H9 (cell line): Measurements from ENCODE around the gene NOC3L. TPM values are rescaled to one million over a fixed set of nuclear protein-coding genes. Genes with fewer than 3 reads are reported as not detected.

Experiments
- DNase-seq: peaks from one replicate; pipeline ENCODE4 v3.0.0-alpha.2; 2017
- H2AFZ ChIP-seq: one replicate; pipeline ENCODE4 v1.6.1; 2013; ENCODE audit warnings: mild to moderate bottlenecking, low read length, control low read depth, moderate library complexity
- H2AK5ac ChIP-seq: 2 replicates; pipeline ENCODE4 v1.6.1; 2013; ENCODE audit warnings: low read length, control low read depth, mixed read lengths; ENCODE audit not compliant: insufficient read length
- H2BK120ac ChIP-seq: one replicate; pipeline ENCODE4 v1.6.1; 2013; ENCODE audit warnings: low read depth, mild to moderate bottlenecking, low read length, control low read depth, inconsistent platforms; ENCODE audit not compliant: poor library complexity, severe bottlenecking
- H2BK12ac ChIP-seq: 2 replicates; pipeline ENCODE4 v1.6.1; 2013; ENCODE audit warnings: low read length, control low read depth, mixed read lengths, low read depth; ENCODE audit not compliant: insufficient read length
- H2BK15ac ChIP-seq: 2 replicates; pipeline ENCODE4 v1.6.1; 2013; ENCODE audit warnings: low read depth, low read length, control low read depth
- H2BK20ac ChIP-seq: one replicate; pipeline ENCODE4 v1.6.1; 2013; ENCODE audit warnings: low read depth, mild to moderate bottlenecking, low read length, control low read depth, inconsistent platforms; ENCODE audit not compliant: poor library complexity, severe bottlenecking
- H2BK5ac ChIP-seq: 2 replicates; pipeline ENCODE4 v1.6.1; 2013; ENCODE audit warnings: low read length, control low read depth, mixed read lengths; ENCODE audit not compliant: insufficient read length
- H3K14ac ChIP-seq: 2 replicates; pipeline ENCODE4 v1.6.1; 2013; ENCODE audit warnings: low read length, control low read depth; ENCODE audit not compliant: insufficient read depth
- H3K18ac ChIP-seq: 2 replicates; pipeline ENCODE4 v1.6.1; 2013; ENCODE audit warnings: low read depth, mild to moderate bottlenecking, mixed read lengths, low read length, control low read depth; ENCODE audit not compliant: insufficient read length
- H3K23ac ChIP-seq: 2 replicates; pipeline ENCODE4 v1.6.1; 2013; ENCODE audit warnings: low read length, control low read depth, mixed read lengths, low read depth; ENCODE audit not compliant: insufficient read length
- H3K23me2 ChIP-seq: 2 replicates; pipeline ENCODE4 v1.6.1; 2013; ENCODE audit warnings: low read depth, mild to moderate bottlenecking, mixed read lengths, low read length, control low read depth; ENCODE audit not compliant: insufficient read length, poor library complexity, severe bottlenecking
- H3K27ac ChIP-seq: 2 replicates; pipeline ENCODE4 v1.5.1; 2013; ENCODE audit warnings: low read length, control low read depth, mixed read lengths, low read depth; ENCODE audit not compliant: insufficient read length
- H3K27me3 ChIP-seq: 2 replicates; pipeline ENCODE4 v1.6.1; 2013; ENCODE audit warnings: low read length, control low read depth, inconsistent platforms; ENCODE audit not compliant: insufficient read depth
- H3K4ac ChIP-seq: 2 replicates; pipeline ENCODE4 v1.6.1; 2013; ENCODE audit warnings: low read depth, mild to moderate bottlenecking, control low read depth, inconsistent platforms, low read length, moderate library complexity
- H3K4me1 ChIP-seq: 2 replicates; pipeline ENCODE4 v1.6.1; 2013; ENCODE audit warnings: low read length, control low read depth, inconsistent platforms; ENCODE audit not compliant: insufficient read depth
- H3K4me2 ChIP-seq: 2 replicates; pipeline ENCODE4 v1.6.1; 2013; ENCODE audit warnings: low read length, control low read depth, mixed read lengths; ENCODE audit not compliant: insufficient read length, insufficient read depth
- H3K56ac ChIP-seq: 2 replicates; pipeline ENCODE4 v1.6.1; 2013; ENCODE audit warnings: low read depth, mild to moderate bottlenecking, mixed read lengths, low read length, control low read depth; ENCODE audit not compliant: insufficient read length
- H3K79me1 ChIP-seq: 2 replicates; pipeline ENCODE4 v1.6.1; 2013; ENCODE audit warnings: low read depth, mild to moderate bottlenecking, moderate library complexity, low read length, control low read depth, inconsistent platforms; ENCODE audit not compliant: insufficient read depth, poor library complexity, severe bottlenecking
- H3K79me2 ChIP-seq: 2 replicates; pipeline ENCODE4 v1.6.1; 2013; ENCODE audit warnings: low read length, control low read depth, inconsistent platforms; ENCODE audit not compliant: insufficient read depth
- H3K9ac ChIP-seq: 2 replicates; pipeline ENCODE4 v1.6.1; 2013; ENCODE audit warnings: low read length, control low read depth, mixed read lengths; ENCODE audit not compliant: insufficient read length; ENCODE audit errors: extremely low read depth
- H3K9me3 ChIP-seq: one replicate; pipeline ENCODE4 v1.6.1; 2013; ENCODE audit warnings: low read depth, low read length, inconsistent platforms; ENCODE audit not compliant: control insufficient read depth
- H3T11ph ChIP-seq: one replicate; pipeline ENCODE4 v1.6.1; 2013; ENCODE audit warnings: mild to moderate bottlenecking, low read length, control low read depth, inconsistent platforms
- H4K20me1 ChIP-seq: one replicate; pipeline ENCODE4 v1.6.1; 2013; ENCODE audit not compliant: control insufficient read depth, insufficient read length, insufficient read depth
- H4K5ac ChIP-seq: 2 replicates; pipeline ENCODE4 v1.6.1; 2013; ENCODE audit warnings: low read depth, mild to moderate bottlenecking, mixed read lengths, low read length, control low read depth; ENCODE audit not compliant: insufficient read length
- H4K8ac ChIP-seq: replicated peaks from 2 replicates; pipeline ENCODE4 v1.6.1; 2013; ENCODE audit warnings: low read length, control low read depth, mixed read lengths, low read depth; ENCODE audit not compliant: insufficient read length
- H4K91ac ChIP-seq: 2 replicates; pipeline ENCODE4 v1.6.1; 2013; ENCODE audit warnings: low read depth, mild to moderate bottlenecking, moderate library complexity, mixed read lengths, low read length, control low read depth; ENCODE audit not compliant: insufficient read length
- H3K27ac Mint-ChIP-seq, 3 experiments: 2 replicates in 2 of 3; 3 replicates in 1 of 3; pipeline ENCODE4 v1.8.0; 2020 to 2021; ENCODE audit warnings: mixed read lengths in 3 of 3, mild to moderate bottlenecking in 1 of 3, moderate library complexity in 1 of 3
- H3K27me3 Mint-ChIP-seq: 2 replicates; pipeline ENCODE4 v1.8.0; 2021; ENCODE audit warnings: low read depth, mild to moderate bottlenecking, moderate library complexity, mixed read lengths
- H3K36me3 Mint-ChIP-seq, 3 experiments: 2 replicates in 2 of 3; 3 replicates in 1 of 3; pipeline ENCODE4 v1.8.0; 2020 to 2021; ENCODE audit warnings: low read depth in 3 of 3, mixed read lengths in 3 of 3; ENCODE audit not compliant: insufficient read depth in 1 of 3
- H3K4me1 Mint-ChIP-seq, 2 experiments: 2 replicates each; pipeline ENCODE4 v1.8.0; 2020; ENCODE audit warnings: mixed read lengths in 2 of 2
- H3K4me3 Mint-ChIP-seq, 2 experiments: 2 replicates in 1 of 2; 3 replicates in 1 of 2; pipeline ENCODE4 v1.8.0; 2020 to 2021; ENCODE audit warnings: mild to moderate bottlenecking in 2 of 2, mixed read lengths in 2 of 2, moderate library complexity in 1 of 2
- H3K9me3 Mint-ChIP-seq, 2 experiments: 2 replicates in 1 of 2; 3 replicates in 1 of 2; pipeline ENCODE4 v1.8.0; 2020; ENCODE audit warnings: mild to moderate bottlenecking in 2 of 2, mixed read lengths in 2 of 2, moderate library complexity in 1 of 2
- WGBS: extraction: QIAGEN DNeasy Blood & Tissue Kit; methylation state at CpG from one replicate; pipeline ENCODE4 v1.1.7; 2013; ENCODE audit warnings: missing lambda C conversion rate, low lambda C conversion rate, mixed read lengths; ENCODE audit not compliant: insufficient read length; ENCODE audit errors: extremely low coverage; 5-methylcytosine and 5-hydroxymethylcytosine counted together
- total RNA-seq: library from RNA; stranded (reverse); gene quantifications from 2 replicates; pipeline ENCODE4 v1.2.1, GENCODE V29; 2021
- TF ChIP-seq, protein P1 (sequence below): fragments of 200-600 bp; sonication (generic); conservative IDR thresholded peaks from 3 replicates; pipeline ENCODE4 v1.8.0; 2021; ENCODE audit warnings: antibody characterized with exemption, mild to moderate bottlenecking

The NOC3L gene
- total RNA-seq, 1 experiment from 2014 or later = 35.8 TPM

DNA sequence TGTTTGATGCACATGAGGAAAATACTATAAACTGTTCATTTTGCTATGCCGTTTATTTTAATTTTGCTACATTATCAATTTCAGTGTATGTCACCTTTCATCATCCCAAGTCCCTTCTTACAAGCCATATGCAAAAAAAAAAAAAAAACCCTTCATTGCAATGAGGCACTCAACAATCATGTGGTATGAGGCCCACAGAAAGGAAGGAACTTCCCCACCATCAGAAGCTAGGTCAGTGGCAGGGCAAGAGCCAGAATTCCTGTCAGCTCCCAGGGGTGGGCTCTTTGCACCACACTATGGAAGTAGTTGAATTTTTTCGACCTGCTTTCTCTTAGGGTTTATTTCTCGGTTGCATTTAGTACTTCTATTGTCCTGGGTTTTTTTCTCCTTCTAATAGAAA is 75.4 kb downstream of the NOC3L start:
- no peak overlapping the region for H3K4me2 ChIP-seq
- H3K9me3 Mint-ChIP-seq = no peaks in the 10 kb centered on the region
- WGBS = no CpG with 5 or more reads among the region's 3 CpGs

More for the DNA sequence above, 75.4 kb downstream of the NOC3L start:
- Histone ChIP-seq H3K4ac (no peak overlapping the region), H3K23ac (no peak overlapping the region), H2BK12ac (no peak overlapping the region), H4K5ac (no peak overlapping the region), H3K9ac (no peak overlapping the region), H3K27me3 (no peaks in the 10 kb centered on the region), H2AFZ (no peak overlapping the region), H2BK5ac (no peak overlapping the region), H3K79me1 (no peaks in the 10 kb centered on the region), H4K20me1 (no peaks in the 10 kb centered on the region), H2BK120ac (no peak overlapping the region), H3K18ac (no peak overlapping the region), H2BK20ac (no peak overlapping the region), H4K91ac (no peak overlapping the region), H3T11ph (no peak overlapping the region), H3K79me2 (no peaks in the 10 kb centered on the region), H3K27ac (no peak overlapping the region), H3K9me3 (no peaks in the 10 kb centered on the region), H3K4me1 (0 out of 2 replicates have a peak, but pooled peaks cover 9% of the 10 kb centered on the region), H3K56ac (no peak overlapping the region), H3K23me2 (no peaks in the 10 kb centered on the region), H2AK5ac (no peak overlapping the region), H3K14ac (no peak overlapping the region), H4K8ac (no peak overlapping the region), H2BK15ac (no peak overlapping the region)
- Mint-ChIP-seq H3K4me1 (peaks cover 18 to 21% of the 10 kb centered on the region in 2 experiments), H3K4me3 (no peak overlapping the region), H3K27me3 (peaks cover 2% of the 10 kb centered on the region), H3K27ac (no peak overlapping the region), H3K36me3 (no peaks in the 10 kb centered on the region)
- TF ChIP-seq, protein P1, sequence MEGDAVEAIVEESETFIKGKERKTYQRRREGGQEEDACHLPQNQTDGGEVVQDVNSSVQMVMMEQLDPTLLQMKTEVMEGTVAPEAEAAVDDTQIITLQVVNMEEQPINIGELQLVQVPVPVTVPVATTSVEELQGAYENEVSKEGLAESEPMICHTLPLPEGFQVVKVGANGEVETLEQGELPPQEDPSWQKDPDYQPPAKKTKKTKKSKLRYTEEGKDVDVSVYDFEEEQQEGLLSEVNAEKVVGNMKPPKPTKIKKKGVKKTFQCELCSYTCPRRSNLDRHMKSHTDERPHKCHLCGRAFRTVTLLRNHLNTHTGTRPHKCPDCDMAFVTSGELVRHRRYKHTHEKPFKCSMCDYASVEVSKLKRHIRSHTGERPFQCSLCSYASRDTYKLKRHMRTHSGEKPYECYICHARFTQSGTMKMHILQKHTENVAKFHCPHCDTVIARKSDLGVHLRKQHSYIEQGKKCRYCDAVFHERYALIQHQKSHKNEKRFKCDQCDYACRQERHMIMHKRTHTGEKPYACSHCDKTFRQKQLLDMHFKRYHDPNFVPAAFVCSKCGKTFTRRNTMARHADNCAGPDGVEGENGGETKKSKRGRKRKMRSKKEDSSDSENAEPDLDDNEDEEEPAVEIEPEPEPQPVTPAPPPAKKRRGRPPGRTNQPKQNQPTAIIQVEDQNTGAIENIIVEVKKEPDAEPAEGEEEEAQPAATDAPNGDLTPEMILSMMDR = no peak
- DNase-seq = no peak
